RWPE2 (cell line): ENCODE results near the gene OR2D2.

Source experiments
- ATAC-seq: fragments of 200-7000 bp; cut with Tn5 transposase; 3 replicates; pipeline ENCODE4 v1.9.1; 2021; ENCODE audit warnings: low read depth
- DNase-seq: peaks from one replicate; pipeline ENCODE4 v3.0.0-alpha.2; 2020; ENCODE audit warnings: low spot score
- H3K27ac ChIP-seq: fragments of 450-650 bp; 2 replicates; pipeline ENCODE4 v1.5.1; 2017; ENCODE audit warnings: mild to moderate bottlenecking; ENCODE audit not compliant: poor library complexity, severe bottlenecking
- H3K27me3 ChIP-seq: fragments of 250-450 bp; sonication (Bioruptor Pico); 2 replicates; pipeline ENCODE4 v1.5.1; 2021; ENCODE audit warnings: mild to moderate bottlenecking, moderate library complexity; ENCODE audit not compliant: insufficient read depth, poor library complexity, severe bottlenecking
- H3K36me3 ChIP-seq: fragments of 250-450 bp; sonication (Bioruptor Pico); 2 replicates; pipeline ENCODE4 v1.5.1; 2020; ENCODE audit warnings: low read depth, mild to moderate bottlenecking, moderate library complexity
- H3K4me1 ChIP-seq: fragments of 250-450 bp; sonication (Bioruptor Pico); 2 replicates; pipeline ENCODE4 v1.5.1; 2021; ENCODE audit warnings: mild to moderate bottlenecking, moderate library complexity; ENCODE audit not compliant: insufficient read depth, poor library complexity, severe bottlenecking
- H3K4me3 ChIP-seq: fragments of 250-450 bp; sonication (Bioruptor Pico); 2 replicates; pipeline ENCODE4 v1.5.1; 2021; ENCODE audit warnings: mild to moderate bottlenecking, moderate library complexity; ENCODE audit not compliant: severe bottlenecking
- H3K9me3 ChIP-seq: fragments of 250-450 bp; sonication (Bioruptor Pico); 2 replicates; pipeline ENCODE4 v1.5.1; 2021; ENCODE audit warnings: mild to moderate bottlenecking, moderate library complexity; ENCODE audit not compliant: severe bottlenecking
- TF ChIP-seq, protein P1 (sequence below): fragments of 450-650 bp; IDR thresholded peaks from one replicate; pipeline ENCODE4 v1.5.1; 2017; ENCODE audit warnings: mild to moderate bottlenecking, moderate library complexity; ENCODE audit not compliant: poor library complexity, severe bottlenecking

Gene OR2D2

DNA sequence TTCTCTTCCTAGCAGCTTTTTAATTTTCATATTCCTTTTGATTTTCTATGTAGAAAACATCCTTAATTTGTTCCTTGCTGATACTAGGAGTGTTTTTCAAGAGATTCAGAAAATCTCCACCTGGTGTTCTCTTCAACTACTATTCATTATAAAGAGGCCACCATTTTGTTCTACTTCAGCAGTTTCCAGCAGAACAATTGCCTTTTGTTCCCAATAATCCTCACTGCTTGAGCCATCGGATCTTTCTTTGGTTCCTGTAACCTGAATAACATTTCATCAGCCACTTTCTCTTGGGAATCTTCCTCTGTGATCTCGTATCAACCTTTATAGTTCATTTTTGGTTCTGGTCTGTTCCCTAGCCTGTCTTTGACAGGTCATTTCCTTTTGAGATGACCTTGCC, 48.6 kb downstream of the OR2D2 start:
- Histone ChIP-seq H3K4me1 (no peaks in the 10 kb centered on the region), H3K27me3 (no peaks in the 10 kb centered on the region), H3K36me3 (no peaks in the 10 kb centered on the region), H3K27ac (no peak overlapping the region), H3K4me3 (no peak overlapping the region), H3K9me3 (no peaks in the 10 kb centered on the region)
- TF ChIP-seq, protein P1, sequence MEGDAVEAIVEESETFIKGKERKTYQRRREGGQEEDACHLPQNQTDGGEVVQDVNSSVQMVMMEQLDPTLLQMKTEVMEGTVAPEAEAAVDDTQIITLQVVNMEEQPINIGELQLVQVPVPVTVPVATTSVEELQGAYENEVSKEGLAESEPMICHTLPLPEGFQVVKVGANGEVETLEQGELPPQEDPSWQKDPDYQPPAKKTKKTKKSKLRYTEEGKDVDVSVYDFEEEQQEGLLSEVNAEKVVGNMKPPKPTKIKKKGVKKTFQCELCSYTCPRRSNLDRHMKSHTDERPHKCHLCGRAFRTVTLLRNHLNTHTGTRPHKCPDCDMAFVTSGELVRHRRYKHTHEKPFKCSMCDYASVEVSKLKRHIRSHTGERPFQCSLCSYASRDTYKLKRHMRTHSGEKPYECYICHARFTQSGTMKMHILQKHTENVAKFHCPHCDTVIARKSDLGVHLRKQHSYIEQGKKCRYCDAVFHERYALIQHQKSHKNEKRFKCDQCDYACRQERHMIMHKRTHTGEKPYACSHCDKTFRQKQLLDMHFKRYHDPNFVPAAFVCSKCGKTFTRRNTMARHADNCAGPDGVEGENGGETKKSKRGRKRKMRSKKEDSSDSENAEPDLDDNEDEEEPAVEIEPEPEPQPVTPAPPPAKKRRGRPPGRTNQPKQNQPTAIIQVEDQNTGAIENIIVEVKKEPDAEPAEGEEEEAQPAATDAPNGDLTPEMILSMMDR = no peak
- DNase-seq (no peak), ATAC-seq (no peak)

DNA sequence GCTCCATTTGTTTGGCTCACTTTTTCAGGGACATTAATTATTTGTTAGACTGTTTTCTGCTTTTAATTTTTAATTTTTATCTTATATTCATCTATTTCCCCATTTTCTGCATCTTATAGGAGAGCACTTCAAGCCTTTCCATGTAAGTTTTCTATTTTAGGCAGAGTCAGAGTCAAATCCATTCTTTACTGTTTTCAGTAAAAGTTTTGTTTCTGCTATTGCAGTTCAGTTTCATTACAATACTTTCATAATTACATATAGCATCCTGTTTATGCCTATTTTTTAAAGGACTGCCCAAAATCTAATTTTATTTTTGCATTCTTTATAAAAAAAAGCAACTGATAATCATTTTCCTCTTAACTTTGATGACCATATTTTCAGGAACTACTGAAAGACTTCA, 50.6 kb downstream of the OR2D2 start:
- no peak overlapping the region for H3K4me3 ChIP-seq
- no peak for DNase-seq
- no peaks in the 10 kb centered on the region for H3K4me1 ChIP-seq
- H3K9me3 ChIP-seq = no peaks in the 10 kb centered on the region
- no peaks in the 10 kb centered on the region for H3K27me3 ChIP-seq
- H3K27ac ChIP-seq = no peak overlapping the region
- TF ChIP-seq, protein P1 = no peak
- ATAC-seq = no peak
- no peaks in the 10 kb centered on the region for H3K36me3 ChIP-seq
